Measurements from ENCODE around the gene NSUN4. TPM values are rescaled to one million over a fixed set of nuclear protein-coding genes. Genes with fewer than 3 reads are reported as not detected.
A peak's percentile ranks its signal among the peaks of the same experiment; 100 is the strongest.

The NSUN4 gene
- total RNA-seq, 1 donor from 2014 or later, result 16.9 TPM

DNA sequence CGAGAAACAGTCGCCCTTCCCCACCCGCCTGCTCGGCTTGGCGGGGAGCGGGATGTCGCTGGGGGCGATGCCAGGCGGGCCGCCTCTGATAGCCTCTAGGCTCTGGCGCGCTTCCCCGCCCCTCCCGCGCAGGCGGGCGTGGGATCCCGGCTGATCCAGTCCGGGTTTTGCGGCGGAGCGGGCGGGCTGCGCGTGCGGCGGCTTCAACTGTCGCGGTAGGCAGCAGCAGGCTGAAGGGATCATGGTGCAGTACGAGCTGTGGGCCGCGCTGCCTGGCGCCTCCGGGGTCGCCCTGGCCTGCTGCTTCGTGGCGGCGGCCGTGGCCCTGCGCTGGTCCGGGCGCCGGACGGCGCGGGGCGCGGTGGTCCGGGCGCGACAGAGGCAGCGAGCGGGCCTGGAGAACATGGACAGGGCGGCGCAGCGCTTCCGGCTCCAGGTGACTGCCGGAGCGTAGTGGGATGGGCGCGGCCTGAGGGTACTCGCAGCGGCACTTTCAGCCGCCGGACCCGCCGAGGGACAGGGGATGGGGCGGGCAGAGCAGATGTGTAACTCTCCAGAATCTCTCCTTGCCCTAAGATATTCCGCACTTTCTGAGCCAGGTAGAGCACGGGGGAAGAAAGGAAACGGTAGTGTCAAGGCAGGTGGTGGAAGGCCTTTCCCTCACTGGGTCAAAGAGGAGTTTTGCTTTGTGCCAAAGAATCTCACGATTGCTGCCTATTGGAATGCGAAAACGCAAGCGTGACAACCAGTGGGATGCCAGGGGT, 53.7 kb downstream of the NSUN4 start, which contains the start of gene FAAH:
Gene FAAH, plus strand, starts transcription at position 210 of the 764 bp plus-strand sequence. Its CDS starts 32 bp downstream, at position 242.
- peak within 1 kb of the TSS; percentile 76 for H3K4me2 ChIP-seq (ENCODE audit: low read length)
- peak; percentile 36 for DNase-seq (ENCODE audit: low read depth)
- peak within 1 kb of the TSS; percentile 66 for H2AFZ ChIP-seq (ENCODE audit: low read depth, low read length)

GRCh38 chr1:46394872-46395465, 54.4 kb downstream of the NSUN4 start:
- Histone ChIP-seq H3K9me3 (ENCODE audit: insufficient read depth, low read depth, low read length) (peaks cover 24% of the 10 kb centered on the region), H3K36me3 (ENCODE audit: insufficient read depth, low read length) (no peaks in the 10 kb centered on the region), H3K4me1 (ENCODE audit: insufficient read depth, low read length) (no peaks in the 10 kb centered on the region), H3K27me3 (ENCODE audit: insufficient read depth, low read length) (peaks cover 36% of the 10 kb centered on the region), H3K27ac (ENCODE audit: low read depth, low read length) (no peak overlapping the region), H2AFZ (ENCODE audit: low read depth, low read length) (peak overlapping the region; percentile 66), H3K4me2 (ENCODE audit: low read length) (peak overlapping the region; percentile 76), H3K4me3 (ENCODE audit: insufficient read depth, low read depth, low read length) (peak overlapping the region; percentile 33), H4K20me1 (ENCODE audit: insufficient read depth, low read length) (no peaks in the 10 kb centered on the region), H3K9ac (ENCODE audit: low read length) (no peak overlapping the region), H3K79me2 (ENCODE audit: insufficient read depth, low read length) (no peaks in the 10 kb centered on the region)
- TF ChIP-seq EZH2 (IDR thresholded peaks at IDR 0.05; ENCODE audit: insufficient read depth, low read length), result no peak
- TF ChIP-seq CTCF (IDR thresholded peaks at IDR 0.05; ENCODE audit: insufficient read depth, low read depth, low read length), result no peak
- Mint-ChIP-seq H3K27me3 (ENCODE audit: low read depth, unreplicated experiment) (peaks cover 42% of the 10 kb centered on the region), H3K4me1 (ENCODE audit: low read depth, unreplicated experiment) (peaks cover 2% of the 10 kb centered on the region), H3K9me3 (ENCODE audit: unreplicated experiment) (peaks cover 32% of the 10 kb centered on the region), H3K36me3 (ENCODE audit: low read depth, unreplicated experiment) (peaks cover 5% of the 10 kb centered on the region), H3K27ac (ENCODE audit: unreplicated experiment) (no peak overlapping the region), H3K4me3 (ENCODE audit: unreplicated experiment) (peak overlapping the region; percentile 34)
- no peak for FAIRE-seq
- DNase-seq (ENCODE audit: low read depth), result no peak

More for the DNA sequence above, 53.7 kb downstream of the NSUN4 start, which contains the start of gene FAAH:
- Histone ChIP-seq H3K79me2 (ENCODE audit: insufficient read depth, low read length) (no peaks in the 10 kb centered on the region), H3K9ac (ENCODE audit: low read length) (no peak within 1 kb of the TSS), H3K4me3 (ENCODE audit: insufficient read depth, low read depth, low read length) (peak within 1 kb of the TSS; percentile 33), H4K20me1 (ENCODE audit: insufficient read depth, low read length) (no peaks in the 10 kb centered on the region), H3K9me3 (ENCODE audit: insufficient read depth, low read depth, low read length) (peaks cover 24% of the 10 kb centered on the region), H3K36me3 (ENCODE audit: insufficient read depth, low read length) (no peaks in the 10 kb centered on the region), H3K27me3 (ENCODE audit: insufficient read depth, low read length) (peaks cover 35% of the 10 kb centered on the region), H3K27ac (ENCODE audit: low read depth, low read length) (no peak within 1 kb of the TSS), H3K4me1 (ENCODE audit: insufficient read depth, low read length) (no peaks in the 10 kb centered on the region)
- Mint-ChIP-seq H3K9me3 (ENCODE audit: unreplicated experiment) (peaks cover 32% of the 10 kb centered on the region), H3K27ac (ENCODE audit: unreplicated experiment) (no peak within 1 kb of the TSS), H3K36me3 (ENCODE audit: low read depth, unreplicated experiment) (peaks cover 5% of the 10 kb centered on the region), H3K4me1 (ENCODE audit: low read depth, unreplicated experiment) (peaks cover 1% of the 10 kb centered on the region), H3K4me3 (ENCODE audit: unreplicated experiment) (peak within 1 kb of the TSS; percentile 60), H3K27me3 (ENCODE audit: low read depth, unreplicated experiment) (peaks cover 42% of the 10 kb centered on the region)
- no peak for TF ChIP-seq EZH2 (IDR thresholded peaks at IDR 0.05; ENCODE audit: insufficient read depth, low read length)
- TF ChIP-seq CTCF (IDR thresholded peaks at IDR 0.05; ENCODE audit: insufficient read depth, low read depth, low read length), result no peak
- FAIRE-seq, result no peak
